ENCODE results near the gene OR2T33.
"Not testable (repeated sequence)": the region's sequence is repeated elsewhere in the genome, so short reads cannot be mapped to it uniquely, and the experiment has no call there.

OR2T33 gene

DNA sequence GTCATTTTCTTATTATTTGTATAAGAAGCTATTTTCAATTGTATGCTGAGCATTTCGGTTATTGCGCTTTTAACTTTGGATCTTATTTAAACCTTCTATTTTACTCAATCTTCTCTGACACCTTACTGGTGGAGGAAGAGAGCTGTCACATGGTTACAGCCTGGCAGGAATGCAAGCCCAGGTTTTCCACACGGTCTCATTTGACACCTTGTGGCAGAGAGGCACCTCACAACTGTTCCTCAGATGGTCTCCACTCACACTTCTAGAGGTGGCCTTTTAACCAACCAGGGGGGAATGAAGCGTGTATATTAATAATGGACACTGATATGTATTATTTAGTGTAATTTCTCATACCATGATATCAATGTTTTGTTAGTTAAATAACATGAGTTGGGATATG lies 9.6 kb downstream of the OR2T33 start:
- DNase-seq (ENCODE audit: low read depth), result no peak
- TF ChIP-seq, protein P1, sequence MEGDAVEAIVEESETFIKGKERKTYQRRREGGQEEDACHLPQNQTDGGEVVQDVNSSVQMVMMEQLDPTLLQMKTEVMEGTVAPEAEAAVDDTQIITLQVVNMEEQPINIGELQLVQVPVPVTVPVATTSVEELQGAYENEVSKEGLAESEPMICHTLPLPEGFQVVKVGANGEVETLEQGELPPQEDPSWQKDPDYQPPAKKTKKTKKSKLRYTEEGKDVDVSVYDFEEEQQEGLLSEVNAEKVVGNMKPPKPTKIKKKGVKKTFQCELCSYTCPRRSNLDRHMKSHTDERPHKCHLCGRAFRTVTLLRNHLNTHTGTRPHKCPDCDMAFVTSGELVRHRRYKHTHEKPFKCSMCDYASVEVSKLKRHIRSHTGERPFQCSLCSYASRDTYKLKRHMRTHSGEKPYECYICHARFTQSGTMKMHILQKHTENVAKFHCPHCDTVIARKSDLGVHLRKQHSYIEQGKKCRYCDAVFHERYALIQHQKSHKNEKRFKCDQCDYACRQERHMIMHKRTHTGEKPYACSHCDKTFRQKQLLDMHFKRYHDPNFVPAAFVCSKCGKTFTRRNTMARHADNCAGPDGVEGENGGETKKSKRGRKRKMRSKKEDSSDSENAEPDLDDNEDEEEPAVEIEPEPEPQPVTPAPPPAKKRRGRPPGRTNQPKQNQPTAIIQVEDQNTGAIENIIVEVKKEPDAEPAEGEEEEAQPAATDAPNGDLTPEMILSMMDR (IDR thresholded peaks at IDR 0.05; ENCODE audit: control insufficient read depth, insufficient read depth, low read depth, low read length, missing control alignments), result no peak

GRCh38 chr1:248259309-248259708 lies 18.5 kb downstream of the OR2T33 start:
- DNase-seq (ENCODE audit: low read depth); H3K4me3 ChIP-seq (ENCODE audit: control insufficient read depth, low read depth, low read length): not testable (repeated sequence)

More for the DNA sequence above, 9.6 kb downstream of the OR2T33 start:
- no peak overlapping the region for H3K4me3 ChIP-seq (ENCODE audit: control insufficient read depth, low read depth, low read length)

- TF ChIP-seq, protein P1 (IDR thresholded peaks at IDR 0.05; ENCODE audit: control insufficient read depth, insufficient read depth, low read depth, low read length, missing control alignments), result peak; percentile 66
- no peak for DNase-seq (ENCODE audit: low read depth)
- no peak overlapping the region for H3K4me3 ChIP-seq (ENCODE audit: control insufficient read depth, low read depth, low read length)
Observed at GRCh38 chr1:248243204-248243603, 34.6 kb downstream of the OR2T33 start.

DNA sequence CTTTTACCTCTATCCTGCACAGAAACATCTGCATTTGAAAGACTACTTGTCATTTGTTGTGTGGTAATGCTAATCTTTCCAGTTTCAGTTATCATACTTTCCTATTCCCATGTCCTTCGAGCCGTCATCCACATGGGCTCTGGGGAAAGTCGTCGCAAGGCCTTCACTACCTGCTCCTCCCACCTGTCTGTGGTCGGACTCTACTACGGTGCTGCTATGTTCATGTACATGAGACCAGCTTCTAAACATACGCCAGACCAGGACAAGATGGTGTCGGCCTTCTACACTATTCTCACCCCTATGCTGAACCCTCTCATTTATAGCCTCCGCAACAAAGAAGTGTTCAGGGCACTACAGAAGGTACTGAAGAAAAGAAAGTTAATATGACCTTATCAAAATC lies 38.3 kb downstream of the OR2T33 start:
- TF ChIP-seq, protein P1 (IDR thresholded peaks at IDR 0.05; ENCODE audit: control insufficient read depth, insufficient read depth, low read depth, low read length, missing control alignments), result no peak

DNA sequence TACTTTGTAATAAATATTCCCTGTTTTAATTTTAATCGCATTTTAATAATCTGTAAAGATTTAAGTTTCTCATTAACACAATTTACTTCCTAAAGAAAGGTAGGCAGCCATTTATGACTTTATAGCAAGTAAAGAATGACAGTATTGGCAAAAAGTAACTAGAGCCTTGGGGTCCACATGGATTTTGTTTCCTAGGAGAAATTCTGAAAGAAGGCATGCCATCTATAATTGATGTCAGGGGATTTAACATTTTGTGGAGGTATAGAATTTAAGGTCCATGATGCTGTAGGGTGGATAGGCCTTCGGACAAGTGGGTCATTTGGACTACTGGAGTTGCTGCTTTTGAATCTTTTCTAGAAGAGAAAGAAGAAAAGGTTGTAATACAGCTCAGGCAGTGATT lies 46.7 kb downstream of the OR2T33 start, which contains the start of gene OR2M4:
OR2M4 (plus strand) TSS at position 301 of the 400 bp plus-strand sequence. CDS start 7,512 bp downstream, outside the sequence.
- no peak within 1 kb of the TSS for H3K4me3 ChIP-seq (ENCODE audit: control insufficient read depth, low read depth, low read length)
- DNase-seq (ENCODE audit: low read depth), result no peak
- TF ChIP-seq, protein P1 (IDR thresholded peaks at IDR 0.05; ENCODE audit: control insufficient read depth, insufficient read depth, low read depth, low read length, missing control alignments), result no peak

More for the DNA sequence above, 38.3 kb downstream of the OR2T33 start:
- DNase-seq (ENCODE audit: low read depth), result no peak
- no peak overlapping the region for H3K4me3 ChIP-seq (ENCODE audit: control insufficient read depth, low read depth, low read length)

GRCh38 chr1:248229360-248229908 lies 48.3 kb downstream of the OR2T33 start:
- TF ChIP-seq, protein P1 (IDR thresholded peaks at IDR 0.05; ENCODE audit: control insufficient read depth, insufficient read depth, low read depth, low read length, missing control alignments), result no peak
- no peak overlapping the region for H3K4me3 ChIP-seq (ENCODE audit: control insufficient read depth, low read depth, low read length)
- DNase-seq (ENCODE audit: low read depth), result no peak

- DNase-seq (ENCODE audit: low read depth), result no peak
- TF ChIP-seq, protein P1 (IDR thresholded peaks at IDR 0.05; ENCODE audit: control insufficient read depth, insufficient read depth, low read depth, low read length, missing control alignments), result no peak
- no peak overlapping the region for H3K4me3 ChIP-seq (ENCODE audit: control insufficient read depth, low read depth, low read length)
Observed at GRCh38 chr1:248225537-248225936, 52.2 kb downstream of the OR2T33 start.

Measured in AG09309 (cell line).